ENCODE results near the gene PRR5L. TPM values are rescaled to one million over a fixed set of nuclear protein-coding genes. Genes with fewer than 3 reads are reported as not detected.

Gene PRR5L
- total RNA-seq, 2 donors from 2014 or later = 3.2 to 11.8 TPM

GRCh38 chr11:36264011-36264972, 31.8 kb upstream of the PRR5L start:
- H3K4me3 ChIP-seq = no peak overlapping the region
- H3K9me3 ChIP-seq = no peaks in the 10 kb centered on the region
- no peaks in the 10 kb centered on the region for H3K36me3 ChIP-seq
- H3K4me1 ChIP-seq (ENCODE audit: control insufficient read depth in 1 of 2, low read depth in 2 of 2) = no peaks in the 10 kb centered on the region
- no peak for ATAC-seq (ENCODE audit: insufficient number of reproducible peaks, low FRiP score, low read depth)
- DNase-seq (ENCODE audit: low spot score) = no peak
- H3K27me3 ChIP-seq (replicated peaks; ENCODE audit: insufficient read depth) = no peaks in the 10 kb centered on the region
- TF ChIP-seq CTCF (IDR thresholded peaks at IDR 0.05) = no peak
- no peak overlapping the region for H3K27ac ChIP-seq

GRCh38 chr11:36264973-36265344, 31.1 kb upstream of the PRR5L start:
- TF ChIP-seq CTCF (IDR thresholded peaks at IDR 0.05) = no peak
- ATAC-seq (ENCODE audit: insufficient number of reproducible peaks, low FRiP score, low read depth) = no peak
- Histone ChIP-seq H3K27me3 (replicated peaks; ENCODE audit: insufficient read depth) (no peaks in the 10 kb centered on the region), H3K36me3 (no peaks in the 10 kb centered on the region), H3K4me1 (ENCODE audit: control insufficient read depth in 1 of 2, low read depth in 2 of 2) (no peaks in the 10 kb centered on the region), H3K27ac (no peak overlapping the region), H3K4me3 (no peak overlapping the region), H3K9me3 (no peaks in the 10 kb centered on the region)
- no peak for DNase-seq (ENCODE audit: low spot score)

GRCh38 chr11:36265793-36266628, 30.1 kb upstream of the PRR5L start:
- no peak overlapping the region for H3K4me3 ChIP-seq
- no peak overlapping the region for H3K27ac ChIP-seq
- no peaks in the 10 kb centered on the region for H3K36me3 ChIP-seq
- H3K9me3 ChIP-seq = no peaks in the 10 kb centered on the region
- ATAC-seq (ENCODE audit: insufficient number of reproducible peaks, low FRiP score, low read depth) (no peak), DNase-seq (ENCODE audit: low spot score) (no peak)
- no peaks in the 10 kb centered on the region for H3K4me1 ChIP-seq (ENCODE audit: control insufficient read depth in 1 of 2, low read depth in 2 of 2)
- peak; percentile 70 for TF ChIP-seq CTCF (IDR thresholded peaks at IDR 0.05)
- no peaks in the 10 kb centered on the region for H3K27me3 ChIP-seq (replicated peaks; ENCODE audit: insufficient read depth)

- no peak for TF ChIP-seq CTCF (IDR thresholded peaks at IDR 0.05)
- H3K4me1 ChIP-seq (ENCODE audit: control insufficient read depth in 1 of 2, low read depth in 2 of 2) = no peaks in the 10 kb centered on the region
- no peak overlapping the region for H3K4me3 ChIP-seq
- H3K9me3 ChIP-seq = no peaks in the 10 kb centered on the region
- H3K27ac ChIP-seq = no peak overlapping the region
- no peaks in the 10 kb centered on the region for H3K27me3 ChIP-seq (replicated peaks; ENCODE audit: insufficient read depth)
- no peak for DNase-seq (ENCODE audit: low spot score)
- H3K36me3 ChIP-seq = peaks cover under 1% of the 10 kb centered on the region
- ATAC-seq (ENCODE audit: insufficient number of reproducible peaks, low FRiP score, low read depth) = no peak
These were observed 29.3 kb upstream of the PRR5L start for GRCh38 chr11:36266767-36267166.

GRCh38 chr11:36268337-36268985, 27.6 kb upstream of the PRR5L start:
- no peaks in the 10 kb centered on the region for H3K27me3 ChIP-seq (replicated peaks; ENCODE audit: insufficient read depth)
- H3K4me3 ChIP-seq = no peak overlapping the region
- ATAC-seq (ENCODE audit: insufficient number of reproducible peaks, low FRiP score, low read depth) = no peak
- H3K27ac ChIP-seq = no peak overlapping the region
- TF ChIP-seq CTCF (IDR thresholded peaks at IDR 0.05) = no peak
- no peaks in the 10 kb centered on the region for H3K9me3 ChIP-seq
- H3K36me3 ChIP-seq = peaks cover 15% of the 10 kb centered on the region
- no peaks in the 10 kb centered on the region for H3K4me1 ChIP-seq (ENCODE audit: control insufficient read depth in 1 of 2, low read depth in 2 of 2)
- DNase-seq (ENCODE audit: low spot score) = no peak

All from thoracic aorta (tissue), 2 donors.